ENCODE data around the gene LRRC8D. TPM values are rescaled to one million over a fixed set of nuclear protein-coding genes. Genes with fewer than 3 reads are reported as not detected.
A peak's percentile ranks its signal among the peaks of the same experiment; 100 is the strongest.

The LRRC8D gene
- total RNA-seq, 1 donor from 2014 or later, result 6.8 TPM

GRCh38 chr1:89829186-89829585 is 8.4 kb downstream of the LRRC8D start:
- DNase-seq (no peak), ATAC-seq (no peak)
- intact Hi-C loops (cut with micrococcal nuclease), result no loop called here

- ATAC-seq (no peak), DNase-seq (no peak)
- intact Hi-C loops (cut with micrococcal nuclease), result no loop called here
Measured at GRCh38 chr1:89831462-89832120, 10.8 kb downstream of the LRRC8D start.

GRCh38 chr1:89832496-89833127 is 11.8 kb downstream of the LRRC8D start:
- intact Hi-C loops (cut with micrococcal nuclease), result no loop called here
- DNase-seq (no peak), ATAC-seq (no peak)

GRCh38 chr1:89833183-89834082 is 12.6 kb downstream of the LRRC8D start:
- no peak for DNase-seq

GRCh38 chr1:89834083-89834704 is 13.4 kb downstream of the LRRC8D start:
- intact Hi-C loops (cut with micrococcal nuclease), result no loop called here
- DNase-seq, result no peak
- ATAC-seq, result no peak

More at GRCh38 chr1:89833183-89834082, 12.6 kb downstream of the LRRC8D start:
- peak; percentile 37 for ATAC-seq
- intact Hi-C loops (cut with micrococcal nuclease), result no loop called here

GRCh38 chr1:89836252-89837035 is 15.6 kb downstream of the LRRC8D start:
- ATAC-seq (peak; percentile 70), DNase-seq (no peak)
- intact Hi-C loops (cut with micrococcal nuclease), result no loop called here

GRCh38 chr1:89837036-89837481 is 16.2 kb downstream of the LRRC8D start:
- DNase-seq (no peak), ATAC-seq (no peak)
- intact Hi-C loops (cut with micrococcal nuclease), result no loop called here

- intact Hi-C loops (cut with micrococcal nuclease), result no loop called here
- DNase-seq, result no peak
- ATAC-seq, result no peak
Measured at GRCh38 chr1:89837510-89837909, 16.7 kb downstream of the LRRC8D start.

- intact Hi-C loops (cut with micrococcal nuclease), result no loop called here
- no peak for ATAC-seq
- DNase-seq, result no peak
Measured at GRCh38 chr1:89839516-89839915, 18.7 kb downstream of the LRRC8D start.

GRCh38 chr1:89841507-89841906 is 20.7 kb downstream of the LRRC8D start:
- ATAC-seq, result no peak
- DNase-seq, result no peak
- intact Hi-C loops (cut with micrococcal nuclease), result no loop called here

- intact Hi-C loops (cut with micrococcal nuclease), result no loop called here
- DNase-seq (peak; percentile 38), ATAC-seq (peak; percentile 67)
Measured at GRCh38 chr1:89842567-89843272, 21.9 kb downstream of the LRRC8D start.

GRCh38 chr1:89843273-89844130 is 22.7 kb downstream of the LRRC8D start:
- ATAC-seq (peak; percentile 97), DNase-seq (peak; percentile 82)
- intact Hi-C loops (cut with micrococcal nuclease), result no loop called here

- intact Hi-C loops (cut with micrococcal nuclease), result no loop called here
- DNase-seq (no peak), ATAC-seq (no peak)
Measured at GRCh38 chr1:89844241-89844807, 23.5 kb downstream of the LRRC8D start.

GRCh38 chr1:89844860-89845259 is 24.0 kb downstream of the LRRC8D start:
- DNase-seq (no peak), ATAC-seq (no peak)
- intact Hi-C loops (cut with micrococcal nuclease), result no loop called here

GRCh38 chr1:89847191-89847729 is 26.4 kb downstream of the LRRC8D start:
- DNase-seq, result no peak
- no peak for ATAC-seq
- intact Hi-C loops (cut with micrococcal nuclease), result no loop called here

GRCh38 chr1:89850844-89851415 is 30.1 kb downstream of the LRRC8D start:
- no peak for DNase-seq
- intact Hi-C loops (cut with micrococcal nuclease), result no loop called here
- ATAC-seq, result no peak
